Muscle of leg (tissue), 11 donors: ENCODE data around the gene GABBR2. TPM values are rescaled to one million over a fixed set of nuclear protein-coding genes. Genes with fewer than 3 reads are reported as not detected.

ENCODE experiments used
- DNase-seq: peaks from one replicate; pipeline ENCODE4 v3.0.0; 2013
- H3K27ac ChIP-seq: one replicate; pipeline ENCODE4 v1.5.1; 2013; ENCODE audit warnings: mild to moderate bottlenecking, low read length, control low read depth
- H3K27me3 ChIP-seq: one replicate; pipeline ENCODE4 v1.6.1; 2013; ENCODE audit warnings: low read length; ENCODE audit not compliant: control insufficient read depth, insufficient read depth
- H3K36me3 ChIP-seq: one replicate; pipeline ENCODE4 v1.6.1; 2013; ENCODE audit warnings: low read length; ENCODE audit not compliant: control insufficient read depth, insufficient read depth
- H3K4me1 ChIP-seq: one replicate; pipeline ENCODE4 v1.6.1; 2013; ENCODE audit warnings: low read length; ENCODE audit not compliant: control insufficient read depth, insufficient read depth
- H3K4me3 ChIP-seq: one replicate; pipeline ENCODE4 v1.5.1; 2013; ENCODE audit warnings: low read length, control low read depth
- H3K9me3 ChIP-seq: replicated peaks from 2 replicates; pipeline ENCODE4 v1.6.1; 2013; ENCODE audit warnings: low read depth, low read length; ENCODE audit not compliant: control insufficient read depth
- WGBS: methylation state at CpG from one replicate; pipeline ENCODE4 v1.1.5; 2013; ENCODE audit warnings: missing lambda C conversion rate; ENCODE audit not compliant: insufficient coverage; 5-methylcytosine and 5-hydroxymethylcytosine counted together
- polyA plus RNA-seq, 8 donors: library from polyadenylated mRNA; unstranded; fragments of 120-200 nt; gene quantifications; one replicate each; pipeline versions ENCODE4 v1.2.1 to v1.2.3, GENCODE V29; 2013; ENCODE audit warnings: inconsistent platforms in 1 of 8, low replicate concordance in 1 of 8; ENCODE audit not compliant: insufficient read length in 8 of 8, insufficient read depth in 1 of 8
- total RNA-seq: library from RNA; stranded (reverse); fragments of 120-200 nt; gene quantifications from one replicate; pipeline ENCODE4 v1.2.4, GENCODE V29; 2013

The GABBR2 gene
- total and polyA plus RNA-seq, 9 donors, result 0.35 to 1.6 (median 0.89) TPM

- DNase-seq, result no peak
- no peak overlapping the region for H3K27ac ChIP-seq
- no peak overlapping the region for H3K4me3 ChIP-seq
- 90% methylated on average over 3 of the region's 3 CpGs for WGBS
- H3K36me3 ChIP-seq, result no peaks in the 10 kb centered on the region
- no peaks in the 10 kb centered on the region for H3K9me3 ChIP-seq
- peaks cover 7% of the 10 kb centered on the region for H3K27me3 ChIP-seq
- H3K4me1 ChIP-seq, result no peaks in the 10 kb centered on the region
These were observed 68.3 kb downstream of the GABBR2 start for GRCh38 chr9:98640394-98640793.

DNA sequence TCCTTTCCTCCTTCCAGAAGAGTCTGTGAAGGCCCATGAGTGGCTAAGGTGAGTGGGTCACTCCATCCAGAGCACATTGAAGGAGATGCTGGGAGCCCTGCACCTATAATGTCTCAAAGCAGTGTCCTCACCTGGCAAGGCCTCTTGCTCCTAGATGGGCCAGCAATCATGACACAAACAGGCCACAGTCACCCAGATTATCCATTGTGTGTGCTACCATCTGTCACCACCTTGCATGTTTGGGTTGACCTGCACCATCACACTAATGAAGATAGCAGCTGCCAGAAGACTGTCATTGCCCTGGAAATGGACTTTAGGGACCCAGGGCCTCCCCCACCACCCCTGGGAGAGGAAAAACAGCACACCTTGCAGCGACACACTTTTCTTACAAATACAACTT, 69.6 kb downstream of the GABBR2 start:
- WGBS, result 43% methylated on average over 1 of the region's 1 CpG

DNA sequence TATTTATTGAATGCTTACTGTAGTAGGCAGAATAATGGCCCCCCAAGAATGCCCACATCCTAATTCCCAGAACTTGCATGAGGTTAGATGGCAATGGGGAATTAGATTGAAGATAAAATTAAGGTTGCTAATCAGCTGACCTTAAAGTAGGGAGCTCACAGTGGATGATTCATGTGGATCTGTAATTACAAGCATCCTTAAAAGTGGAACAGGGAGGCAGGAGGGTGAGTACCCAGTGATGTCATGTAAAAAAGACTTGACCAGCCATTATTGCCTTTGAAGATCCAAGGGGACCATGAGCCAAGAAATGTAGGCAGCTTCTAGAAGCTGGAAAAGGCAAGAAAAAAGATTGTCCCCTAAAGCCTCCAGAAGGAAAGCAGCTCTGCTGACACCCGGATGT, 71.4 kb downstream of the GABBR2 start:
- no CpG with 5 or more reads among the region's 1 CpG for WGBS
- DNase-seq, result no peak
- Histone ChIP-seq H3K4me1 (no peaks in the 10 kb centered on the region), H3K36me3 (no peaks in the 10 kb centered on the region), H3K9me3 (no peaks in the 10 kb centered on the region), H3K27ac (no peak overlapping the region), H3K27me3 (peaks cover 7% of the 10 kb centered on the region), H3K4me3 (no peak overlapping the region)

More for the DNA sequence above, 69.6 kb downstream of the GABBR2 start:
- no peak overlapping the region for H3K27ac ChIP-seq
- no peaks in the 10 kb centered on the region for H3K36me3 ChIP-seq
- H3K9me3 ChIP-seq, result no peaks in the 10 kb centered on the region
- H3K4me1 ChIP-seq, result no peaks in the 10 kb centered on the region
- DNase-seq, result no peak
- H3K27me3 ChIP-seq, result peaks cover 7% of the 10 kb centered on the region
- H3K4me3 ChIP-seq, result no peak overlapping the region

DNA sequence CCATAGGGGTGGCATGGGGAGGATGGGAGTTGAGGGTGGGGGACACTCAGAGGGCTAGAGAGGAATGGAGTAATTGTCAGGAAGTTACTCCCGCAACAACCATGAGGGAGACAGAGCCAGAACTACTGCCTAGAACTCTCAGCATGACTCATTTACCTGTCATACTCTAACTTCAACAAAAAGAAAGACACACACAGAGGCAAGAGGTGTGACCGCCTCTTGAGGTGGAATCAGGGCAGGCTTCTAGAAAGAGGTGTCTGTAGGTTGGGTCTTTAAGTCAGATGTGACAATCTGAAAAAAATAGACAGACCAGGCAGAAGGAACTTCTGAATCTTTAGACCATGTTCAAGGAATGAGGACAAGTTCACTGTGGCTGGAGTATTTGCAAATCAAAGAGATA, 73.4 kb downstream of the GABBR2 start:
- DNase-seq, result no peak
- H3K27ac ChIP-seq, result no peak overlapping the region
- H3K27me3 ChIP-seq, result peaks cover 4% of the 10 kb centered on the region
- H3K4me3 ChIP-seq, result no peak overlapping the region
- H3K36me3 ChIP-seq, result no peaks in the 10 kb centered on the region
- no peaks in the 10 kb centered on the region for H3K4me1 ChIP-seq
- H3K9me3 ChIP-seq, result no peaks in the 10 kb centered on the region
- WGBS, result 100% methylated on average over 1 of the region's 2 CpGs

- DNase-seq, result no peak
- H3K9me3 ChIP-seq, result no peaks in the 10 kb centered on the region
These were observed 73.9 kb downstream of the GABBR2 start for GRCh38 chr9:98634685-98635336.

DNA sequence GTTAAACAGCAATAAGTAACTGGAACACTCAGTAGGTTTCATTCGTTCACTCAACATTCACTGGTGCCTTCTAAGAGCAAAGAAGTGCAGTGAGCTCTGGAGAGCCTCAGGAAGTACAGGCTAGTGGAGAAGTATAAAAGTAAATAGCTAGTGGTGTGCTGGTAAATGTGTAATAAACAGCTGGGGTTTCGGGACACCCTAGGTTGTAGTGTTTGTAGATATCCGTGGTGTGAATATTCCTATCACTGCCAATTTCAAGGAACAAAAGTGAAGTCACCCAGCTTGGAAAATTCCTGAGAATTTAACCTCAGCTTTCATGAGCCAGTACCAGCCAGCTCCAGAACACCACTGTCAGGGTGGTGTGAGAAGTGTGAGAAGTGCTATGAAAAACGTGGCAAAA, 75.9 kb downstream of the GABBR2 start:
- Histone ChIP-seq H3K9me3 (no peaks in the 10 kb centered on the region), H3K27ac (no peak overlapping the region), H3K27me3 (peaks cover 4% of the 10 kb centered on the region), H3K36me3 (no peaks in the 10 kb centered on the region), H3K4me1 (no peaks in the 10 kb centered on the region), H3K4me3 (no peak overlapping the region)
- DNase-seq, result no peak
- 83% methylated on average over 1 of the region's 4 CpGs for WGBS

More at GRCh38 chr9:98634685-98635336, 73.9 kb downstream of the GABBR2 start:
- Histone ChIP-seq H3K4me1 (no peaks in the 10 kb centered on the region), H3K36me3 (no peaks in the 10 kb centered on the region), H3K4me3 (no peak overlapping the region), H3K27me3 (peaks cover 2% of the 10 kb centered on the region), H3K27ac (no peak overlapping the region)
- WGBS, result 70% methylated on average over 6 of the region's 7 CpGs

GRCh38 chr9:98627296-98627695, 81.4 kb downstream of the GABBR2 start:
- WGBS, result 66% methylated on average over 6 of the region's 7 CpGs
- no peak overlapping the region for H3K27ac ChIP-seq
- no peaks in the 10 kb centered on the region for H3K36me3 ChIP-seq
- peaks cover 2% of the 10 kb centered on the region for H3K4me1 ChIP-seq
- peaks cover 9% of the 10 kb centered on the region for H3K27me3 ChIP-seq
- H3K9me3 ChIP-seq, result no peaks in the 10 kb centered on the region
- peak; percentile 65 for DNase-seq
- no peak overlapping the region for H3K4me3 ChIP-seq

GRCh38 chr9:98625728-98626127, 83.0 kb downstream of the GABBR2 start:
- no peaks in the 10 kb centered on the region for H3K36me3 ChIP-seq
- no peak overlapping the region for H3K27ac ChIP-seq
- H3K4me3 ChIP-seq, result no peak overlapping the region
- H3K4me1 ChIP-seq, result peaks cover 2% of the 10 kb centered on the region
- peaks cover 11% of the 10 kb centered on the region for H3K27me3 ChIP-seq
- DNase-seq, result no peak
- WGBS, result 27% methylated on average over 3 of the region's 5 CpGs
- H3K9me3 ChIP-seq, result no peaks in the 10 kb centered on the region

GRCh38 chr9:98619788-98620187, 88.9 kb downstream of the GABBR2 start:
- Histone ChIP-seq H3K4me3 (no peak overlapping the region), H3K27me3 (peaks cover 6% of the 10 kb centered on the region), H3K36me3 (no peaks in the 10 kb centered on the region), H3K27ac (no peak overlapping the region), H3K4me1 (peaks cover 2% of the 10 kb centered on the region), H3K9me3 (no peaks in the 10 kb centered on the region)
- no peak for DNase-seq
- 100% methylated on average over 1 of the region's 3 CpGs for WGBS

- Histone ChIP-seq H3K27me3 (peaks cover 3% of the 10 kb centered on the region), H3K27ac (no peak overlapping the region), H3K36me3 (no peaks in the 10 kb centered on the region), H3K9me3 (no peaks in the 10 kb centered on the region), H3K4me3 (no peak overlapping the region), H3K4me1 (no peaks in the 10 kb centered on the region)
- 90% methylated on average over 2 of the region's 2 CpGs for WGBS
- no peak for DNase-seq
These were observed 93.1 kb downstream of the GABBR2 start for GRCh38 chr9:98615633-98616032.

DNA sequence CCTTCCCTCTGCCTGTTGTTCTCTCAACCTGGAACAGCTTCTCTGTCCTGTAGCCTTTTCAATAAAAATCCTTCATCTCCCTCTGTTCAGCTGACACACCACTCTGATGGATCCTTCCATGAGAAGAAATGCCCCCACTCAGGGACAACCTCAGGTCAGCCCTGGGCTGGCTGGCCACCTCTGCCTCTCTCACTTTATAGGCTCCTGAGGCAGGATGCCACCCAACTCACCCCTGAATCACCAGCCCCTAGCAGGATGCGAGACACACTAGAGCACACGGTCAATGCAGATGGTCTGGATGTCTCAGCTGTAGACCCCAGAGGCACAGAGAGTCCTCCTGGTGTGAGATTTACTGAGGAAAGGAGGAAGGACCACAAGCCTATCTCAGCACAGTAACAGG, 93.8 kb downstream of the GABBR2 start:
- DNase-seq, result no peak
- 83% methylated on average over 1 of the region's 2 CpGs for WGBS
- H3K9me3 ChIP-seq, result no peaks in the 10 kb centered on the region
- H3K4me3 ChIP-seq, result no peak overlapping the region
- H3K36me3 ChIP-seq, result no peaks in the 10 kb centered on the region
- H3K27me3 ChIP-seq, result peaks cover 2% of the 10 kb centered on the region
- H3K4me1 ChIP-seq, result no peaks in the 10 kb centered on the region
- H3K27ac ChIP-seq, result no peak overlapping the region
